Astrocyte (in vitro differentiated cells and primary cell): ENCODE data around the gene ATP4B. TPM values are rescaled to one million over a fixed set of nuclear protein-coding genes. Genes with fewer than 3 reads are reported as not detected.

Source experiments
- DNase-seq: peaks from one replicate; pipeline ENCODE4 v3.0.0-alpha.2; 2010; ENCODE audit warnings: low read depth
- FAIRE-seq: peaks from 2 replicates; lab custom pipeline; 2011; peaks lifted over from hg19 to GRCh38; lab: Jason Lieb, UNC
- H2AFZ ChIP-seq: 2 replicates; pipeline ENCODE4 v1.6.0; 2012; ENCODE audit warnings: low read depth, low read length, inconsistent platforms
- H3K27ac ChIP-seq: 2 replicates; pipeline ENCODE4 v1.5.1; 2011; ENCODE audit warnings: low read depth, low read length, inconsistent platforms
- H3K27me3 ChIP-seq: 2 replicates; pipeline ENCODE4 v1.6.0; 2011; ENCODE audit warnings: low read length, inconsistent platforms; ENCODE audit not compliant: insufficient read depth
- H3K36me3 ChIP-seq: 2 replicates; pipeline ENCODE4 v1.5.1; 2011; ENCODE audit warnings: low read length, inconsistent platforms; ENCODE audit not compliant: insufficient read depth
- H3K4me1 ChIP-seq: 2 replicates; pipeline ENCODE4 v1.5.1; 2011; ENCODE audit warnings: low read length, inconsistent platforms; ENCODE audit not compliant: insufficient read depth
- H3K4me2 ChIP-seq: 2 replicates; pipeline ENCODE4 v1.6.0; 2012; ENCODE audit warnings: low read length, inconsistent platforms
- H3K4me3 ChIP-seq: 2 replicates; pipeline ENCODE4 v1.5.1; 2011; ENCODE audit warnings: low read depth, mild to moderate bottlenecking, low read length, inconsistent platforms; ENCODE audit not compliant: insufficient read depth
- H3K79me2 ChIP-seq: 2 replicates; pipeline ENCODE4 v1.6.0; 2012; ENCODE audit warnings: mild to moderate bottlenecking, low read length, inconsistent platforms; ENCODE audit not compliant: insufficient read depth
- H3K9ac ChIP-seq: 2 replicates; pipeline ENCODE4 v1.6.0; 2012; ENCODE audit warnings: mild to moderate bottlenecking, low read length, inconsistent platforms
- H3K9me3 ChIP-seq: 2 replicates; pipeline ENCODE4 v1.5.1; 2012; ENCODE audit warnings: low read depth, mild to moderate bottlenecking, low read length, inconsistent platforms; ENCODE audit not compliant: insufficient read depth
- H4K20me1 ChIP-seq: 2 replicates; pipeline ENCODE4 v1.6.0; 2012; ENCODE audit warnings: low read length, inconsistent platforms; ENCODE audit not compliant: insufficient read depth
- H3K27ac Mint-ChIP-seq: one replicate; pipeline ENCODE4 v1.8.0; 2021; ENCODE audit warnings: mild to moderate bottlenecking, mixed read lengths; ENCODE audit not compliant: unreplicated experiment
- H3K27me3 Mint-ChIP-seq: one replicate; pipeline ENCODE4 v1.8.0; 2021; ENCODE audit warnings: low read depth, mixed read lengths; ENCODE audit not compliant: unreplicated experiment
- H3K36me3 Mint-ChIP-seq: one replicate; pipeline ENCODE4 v1.8.0; 2021; ENCODE audit warnings: low read depth, mixed read lengths; ENCODE audit not compliant: unreplicated experiment
- H3K4me1 Mint-ChIP-seq: one replicate; pipeline ENCODE4 v1.8.0; 2021; ENCODE audit warnings: low read depth, mixed read lengths; ENCODE audit not compliant: unreplicated experiment
- H3K4me3 Mint-ChIP-seq: one replicate; pipeline ENCODE4 v1.8.0; 2021; ENCODE audit warnings: mild to moderate bottlenecking, moderate library complexity, mixed read lengths; ENCODE audit not compliant: unreplicated experiment
- H3K9me3 Mint-ChIP-seq: one replicate; pipeline ENCODE4 v1.8.0; 2021; ENCODE audit warnings: mild to moderate bottlenecking, mixed read lengths; ENCODE audit not compliant: unreplicated experiment
- CTCF ChIP-seq: IDR thresholded peaks from 2 replicates; pipeline ENCODE4 v1.5.1; 2011; ENCODE audit warnings: low read depth, mild to moderate bottlenecking, inconsistent platforms, low read length, moderate library complexity; ENCODE audit not compliant: insufficient read depth
- EZH2 ChIP-seq: IDR thresholded peaks from 2 replicates; pipeline ENCODE4 v1.6.1; 2012; ENCODE audit warnings: mild to moderate bottlenecking, low read length, inconsistent platforms; ENCODE audit not compliant: insufficient read depth
- total RNA-seq: library from RNA; stranded (reverse); gene quantifications from 2 replicates; pipeline ENCODE4 v1.2.1, GENCODE V29; 2021

The ATP4B gene
- total RNA-seq, 1 donor from 2014 or later = not detected

GRCh38 chr13:113660066-113660465, 2.1 kb upstream of the ATP4B start:
- Histone ChIP-seq H2AFZ (no peak overlapping the region), H3K4me3 (no peak overlapping the region), H3K4me2 (no peak overlapping the region), H3K9me3 (no peaks in the 10 kb centered on the region), H3K4me1 (no peaks in the 10 kb centered on the region), H3K79me2 (no peaks in the 10 kb centered on the region), H3K36me3 (no peaks in the 10 kb centered on the region), H4K20me1 (no peaks in the 10 kb centered on the region), H3K27me3 (peaks cover 4% of the 10 kb centered on the region), H3K27ac (no peak overlapping the region), H3K9ac (no peak overlapping the region)
- peaks cover 4% of the 10 kb centered on the region for H3K27me3 Mint-ChIP-seq
- no peak for TF ChIP-seq CTCF
- no peak for TF ChIP-seq EZH2
- H3K9me3 Mint-ChIP-seq = peaks cover 16% of the 10 kb centered on the region
- H3K4me1 Mint-ChIP-seq = no peaks in the 10 kb centered on the region
- peaks cover 2% of the 10 kb centered on the region for H3K36me3 Mint-ChIP-seq
- DNase-seq = no peak
- H3K27ac Mint-ChIP-seq = no peak overlapping the region
- H3K4me3 Mint-ChIP-seq = no peak overlapping the region
- no peak for FAIRE-seq

- H3K27ac Mint-ChIP-seq = no peak overlapping the region
- no peaks in the 10 kb centered on the region for H3K4me1 Mint-ChIP-seq
- no peaks in the 10 kb centered on the region for H3K79me2 ChIP-seq
- no peak for DNase-seq
- no peak overlapping the region for H2AFZ ChIP-seq
- no peaks in the 10 kb centered on the region for H3K36me3 ChIP-seq
- no peaks in the 10 kb centered on the region for H4K20me1 ChIP-seq
- no peak overlapping the region for H3K27ac ChIP-seq
- no peak for FAIRE-seq
- H3K9me3 Mint-ChIP-seq = peaks cover 16% of the 10 kb centered on the region
- no peak for TF ChIP-seq CTCF
- TF ChIP-seq EZH2 = no peak
- H3K4me3 Mint-ChIP-seq = no peak overlapping the region
- no peak overlapping the region for H3K9ac ChIP-seq
- H3K9me3 ChIP-seq = no peaks in the 10 kb centered on the region
- H3K36me3 Mint-ChIP-seq = peaks cover 2% of the 10 kb centered on the region
- peaks cover 3% of the 10 kb centered on the region for H3K27me3 ChIP-seq
- no peaks in the 10 kb centered on the region for H3K4me1 ChIP-seq
- no peak overlapping the region for H3K4me3 ChIP-seq
- H3K27me3 Mint-ChIP-seq = peaks cover under 1% of the 10 kb centered on the region
- no peak overlapping the region for H3K4me2 ChIP-seq
Measured at GRCh38 chr13:113659337-113659736, 1.3 kb upstream of the ATP4B start.

- no peak for DNase-seq
- Histone ChIP-seq H3K4me2 (no peak overlapping the region), H3K9ac (no peak overlapping the region), H4K20me1 (no peaks in the 10 kb centered on the region), H3K9me3 (no peaks in the 10 kb centered on the region), H3K27ac (no peak overlapping the region), H3K27me3 (peaks cover 3% of the 10 kb centered on the region), H3K4me3 (no peak overlapping the region), H3K79me2 (no peaks in the 10 kb centered on the region), H3K4me1 (no peaks in the 10 kb centered on the region), H2AFZ (no peak overlapping the region), H3K36me3 (no peaks in the 10 kb centered on the region)
- Mint-ChIP-seq H3K9me3 (peaks cover 16% of the 10 kb centered on the region), H3K4me1 (peaks cover 4% of the 10 kb centered on the region), H3K27ac (no peak overlapping the region), H3K27me3 (no peaks in the 10 kb centered on the region), H3K36me3 (peaks cover 2% of the 10 kb centered on the region), H3K4me3 (no peak overlapping the region)
- no peak for FAIRE-seq
- TF ChIP-seq CTCF (no peak), EZH2 (no peak)
Measured at GRCh38 chr13:113658836-113659235, 838 bp upstream of the ATP4B start.
